GM23338 (cell line): Measurements from ENCODE around the gene GPC5. TPM values are rescaled to one million over a fixed set of nuclear protein-coding genes. Genes with fewer than 3 reads are reported as not detected.

Experiments
- ATAC-seq: fragments of 200-7000 bp; cut with Tn5 transposase; 3 replicates; pipeline ENCODE4 v1.9.1; 2020
- DNase-seq: peaks from one replicate; pipeline ENCODE4 v3.0.0-alpha.2; 2015; ENCODE audit warnings: low spot score
- H2AFZ ChIP-seq: fragments of 200-600 bp; sonication (generic); 2 replicates; pipeline ENCODE4 v1.8.0; 2016; ENCODE audit warnings: antibody characterized with exemption, mild to moderate bottlenecking, moderate library complexity
- H3F3A ChIP-seq: fragments of 200-600 bp; sonication (generic); replicated peaks from 2 replicates; pipeline ENCODE4 v1.8.0; 2017; ENCODE audit warnings: antibody characterized with exemption, mixed run types, low read depth
- H3K27ac ChIP-seq: fragments of 200-600 bp; sonication (generic); 2 replicates; pipeline ENCODE4 v1.6.1; 2016; ENCODE audit warnings: low read depth
- H3K27me3 ChIP-seq: fragments of 200-600 bp; sonication (generic); 2 replicates; pipeline ENCODE4 v1.8.0; 2016; ENCODE audit warnings: mild to moderate bottlenecking, mixed run types, moderate library complexity; ENCODE audit not compliant: insufficient read depth
- H3K36me3 ChIP-seq: fragments of 200-600 bp; sonication (generic); 2 replicates; pipeline ENCODE4 v1.8.0; 2016; ENCODE audit warnings: mild to moderate bottlenecking; ENCODE audit not compliant: insufficient read depth
- H3K4me1 ChIP-seq: fragments of 200-600 bp; sonication (generic); 2 replicates; pipeline ENCODE4 v1.8.0; 2016; ENCODE audit warnings: mild to moderate bottlenecking, moderate library complexity; ENCODE audit not compliant: insufficient read depth
- H3K4me2 ChIP-seq: fragments of 200-600 bp; sonication (generic); 2 replicates; pipeline ENCODE4 v1.7.1; 2017; ENCODE audit warnings: mixed run types
- H3K4me3 ChIP-seq: fragments of 200-600 bp; sonication (generic); 2 replicates; pipeline ENCODE4 v1.6.1; 2016; ENCODE audit warnings: mixed run types
- H3K79me2 ChIP-seq: fragments of 200-600 bp; sonication (generic); replicated peaks from 2 replicates; pipeline ENCODE4 v1.8.0; 2017; ENCODE audit warnings: mild to moderate bottlenecking; ENCODE audit not compliant: insufficient read depth
- H3K9me2 ChIP-seq: fragments of 200-600 bp; sonication (generic); 2 replicates; pipeline ENCODE4 v1.8.0; 2017; ENCODE audit not compliant: insufficient read depth
- H4K20me1 ChIP-seq: fragments of 200-600 bp; sonication (generic); replicated peaks from 2 replicates; pipeline ENCODE4 v1.8.0; 2017; ENCODE audit warnings: mild to moderate bottlenecking; ENCODE audit not compliant: insufficient read depth
- H3K27ac Mint-ChIP-seq: 2 replicates; pipeline ENCODE4 v1.8.0; 2020; ENCODE audit warnings: inconsistent platforms, mild to moderate bottlenecking, moderate library complexity, mixed read lengths
- H3K27me3 Mint-ChIP-seq: 3 replicates; pipeline ENCODE4 v1.8.0; 2022; ENCODE audit warnings: low read depth, mild to moderate bottlenecking, moderate library complexity, mixed read lengths, inconsistent platforms; ENCODE audit not compliant: insufficient read depth, poor library complexity
- H3K36me3 Mint-ChIP-seq: 3 replicates; pipeline ENCODE4 v1.8.0; 2021; ENCODE audit warnings: low read depth, mild to moderate bottlenecking, inconsistent platforms, moderate library complexity, mixed read lengths
- H3K4me1 Mint-ChIP-seq: 3 replicates; pipeline ENCODE4 v1.8.0; 2020; ENCODE audit warnings: mild to moderate bottlenecking, inconsistent platforms, mixed read lengths
- H3K4me3 Mint-ChIP-seq: 3 replicates; pipeline ENCODE4 v1.8.0; 2021; ENCODE audit warnings: moderate library complexity, mild to moderate bottlenecking, inconsistent platforms, mixed read lengths
- H3K9me3 Mint-ChIP-seq: 3 replicates; pipeline ENCODE4 v1.8.0; 2020; ENCODE audit warnings: moderate library complexity, mild to moderate bottlenecking, inconsistent platforms, mixed read lengths
- CREB1 ChIP-seq: fragments of 250-450 bp; sonication (Bioruptor Pico); IDR thresholded peaks from 2 replicates; pipeline ENCODE4 v1.5.0; 2020; ENCODE audit warnings: low read depth, mild to moderate bottlenecking, moderate library complexity
- CTCF ChIP-seq, 2 experiments: fragments of 200-600 bp in 1 of 2; sonication (generic) in 1 of 2; conservative IDR thresholded peaks; 2 replicates each; pipeline versions ENCODE4 v1.5.1 to v1.6.1; 2016 to 2017; ENCODE audit warnings: antibody characterized with exemption in 2 of 2, low read depth in 2 of 2, mild to moderate bottlenecking in 2 of 2, moderate library complexity in 1 of 2
- EZH2 ChIP-seq: fragments of 200-600 bp; sonication (generic); IDR thresholded peaks from one replicate; pipeline ENCODE4 v1.8.0; 2017; ENCODE audit warnings: antibody characterized with exemption, mild to moderate bottlenecking, low read depth; ENCODE audit not compliant: unreplicated experiment
- EZH2phosphoT487 ChIP-seq: fragments of 200-600 bp; sonication (generic); IDR thresholded peaks from one replicate; pipeline ENCODE4 v1.8.1; 2018; ENCODE audit warnings: antibody characterized with exemption; ENCODE audit not compliant: unreplicated experiment
- JUNB ChIP-seq: IDR thresholded peaks from one replicate; pipeline ENCODE4 v1.6.1; 2016; ENCODE audit warnings: antibody characterized with exemption; ENCODE audit not compliant: unreplicated experiment
- POLR2AphosphoS5 ChIP-seq: IDR thresholded peaks from 2 replicates; pipeline ENCODE4 v1.6.1; 2016; ENCODE audit warnings: antibody characterized with exemption, low read depth
- ZNF462 ChIP-seq: fragments of 250-450 bp; sonication (Bioruptor Pico); IDR thresholded peaks from 2 replicates; pipeline ENCODE4 v1.5.0; 2020; ENCODE audit warnings: mild to moderate bottlenecking, moderate library complexity
- polyA plus RNA-seq: library from polyadenylated mRNA; unstranded; fragments of >200 nt; fragmentation: Nextera tagmentation; extraction: Ambion mirVana; gene quantifications from 2 replicates; pipeline ENCODE4 v1.2.1, GENCODE V29; 2016
- total RNA-seq: library from RNA; depleted of rRNA; stranded (reverse); fragments of >200 nt; shearing (Covaris generic); gene quantifications from 2 replicates; pipeline ENCODE4 v1.2.3, GENCODE V29; 2014

The GPC5 gene
- total and polyA plus RNA-seq, 2 experiments from 2014 or later, result 0.95 to 1.1 TPM

- TF ChIP-seq CTCF (conservative IDR thresholded peaks at IDR 0.05; ENCODE audit: low read depth in 2 of 2) (no peak), CREB1 (CRISPR knock-in tag) (no peak), EZH2phosphoT487 (no peak), ZNF462 (CRISPR knock-in tag) (no peak), JUNB (no peak), POLR2AphosphoS5 (no peak)
Observed at GRCh38 chr13:91491980-91492379, 93.6 kb downstream of the GPC5 start (continued).

GRCh38 chr13:91493442-91493841 is 95.0 kb downstream of the GPC5 start:
- no peak for TF ChIP-seq EZH2
- no peak for TF ChIP-seq JUNB
- Mint-ChIP-seq H3K4me3 (no peak overlapping the region), H3K36me3 (no peaks in the 10 kb centered on the region; the same call in 2 of the 3 replicates), H3K27ac (no peak overlapping the region), H3K9me3 (no peaks in the 10 kb centered on the region; the same call in 2 of the 3 replicates), H3K27me3 (no peaks in the 10 kb centered on the region), H3K4me1 (peaks cover 2% of the 10 kb centered on the region; the same call in 2 of the 3 replicates)
- Histone ChIP-seq H3K4me3 (no peak overlapping the region), H3K79me2 (no peaks in the 10 kb centered on the region), H3K27ac (no peak overlapping the region), H3K4me1 (no peaks in the 10 kb centered on the region), H3K36me3 (no peaks in the 10 kb centered on the region), H3K9me2 (no peaks in the 10 kb centered on the region), H4K20me1 (no peaks in the 10 kb centered on the region), H3F3A (no peaks in the 10 kb centered on the region), H3K27me3 (no peaks in the 10 kb centered on the region), H3K4me2 (no peak overlapping the region), H2AFZ (no peak overlapping the region)
- DNase-seq (no peak), ATAC-seq (no peak)
